Coronary artery (tissue), 2 donors: ENCODE measurements around the gene GPHN.

Experiments
- DNase-seq: peaks from one replicate; pipeline ENCODE4 v3.0.0-alpha.2; 2017; ENCODE audit warnings: low spot score
- H3K27ac ChIP-seq, 2 donors: fragments of 200-600 bp; sonication (generic); one replicate each; pipeline ENCODE4 v1.5.1; 2016 to 2019
- H3K4me3 ChIP-seq: fragments of 200-600 bp; sonication (generic); 2 replicates; pipeline ENCODE4 v1.5.1; 2016; ENCODE audit warnings: mild to moderate bottlenecking, moderate library complexity
- TF ChIP-seq, protein P1 (sequence below): fragments of 200-600 bp; sonication (generic); IDR thresholded peaks from one replicate; pipeline ENCODE4 v1.5.1; 2019; ENCODE audit warnings: antibody characterized with exemption

Gene GPHN

DNA sequence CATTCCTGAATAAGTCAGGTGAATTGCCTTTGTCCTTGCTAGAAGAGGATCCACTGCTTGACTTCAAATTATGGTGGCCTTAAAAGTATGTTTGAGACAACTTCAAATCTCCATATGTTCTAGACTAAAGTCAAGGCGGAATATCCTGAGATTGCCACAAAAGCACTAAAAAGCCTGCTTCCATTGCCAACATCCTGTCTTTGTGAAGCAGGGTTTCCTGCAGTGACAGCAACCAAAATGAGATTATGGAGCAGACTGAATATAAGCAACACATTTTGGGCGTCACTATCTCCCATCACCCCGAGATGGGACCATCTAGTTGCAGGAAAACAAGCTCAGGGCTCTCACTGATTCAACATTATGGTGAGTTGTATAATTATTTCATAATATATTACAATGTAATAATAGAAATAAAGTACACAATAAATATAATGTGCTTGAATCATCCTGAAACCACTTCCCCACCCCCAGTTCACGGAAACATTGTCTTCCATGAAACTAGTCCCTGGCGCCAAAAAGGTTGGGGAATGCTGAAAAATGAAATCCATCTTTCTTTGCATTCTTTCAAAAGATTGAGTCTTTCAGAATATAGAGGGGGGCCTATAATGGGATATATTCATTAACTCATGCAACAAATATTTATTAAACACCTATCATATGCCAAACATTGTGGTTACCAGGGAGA lies 143.7 kb downstream of the GPHN start:
- Histone ChIP-seq H3K27ac (no peak overlapping the region), H3K4me3 (no peak overlapping the region)
- DNase-seq = no peak
- TF ChIP-seq, protein P1, sequence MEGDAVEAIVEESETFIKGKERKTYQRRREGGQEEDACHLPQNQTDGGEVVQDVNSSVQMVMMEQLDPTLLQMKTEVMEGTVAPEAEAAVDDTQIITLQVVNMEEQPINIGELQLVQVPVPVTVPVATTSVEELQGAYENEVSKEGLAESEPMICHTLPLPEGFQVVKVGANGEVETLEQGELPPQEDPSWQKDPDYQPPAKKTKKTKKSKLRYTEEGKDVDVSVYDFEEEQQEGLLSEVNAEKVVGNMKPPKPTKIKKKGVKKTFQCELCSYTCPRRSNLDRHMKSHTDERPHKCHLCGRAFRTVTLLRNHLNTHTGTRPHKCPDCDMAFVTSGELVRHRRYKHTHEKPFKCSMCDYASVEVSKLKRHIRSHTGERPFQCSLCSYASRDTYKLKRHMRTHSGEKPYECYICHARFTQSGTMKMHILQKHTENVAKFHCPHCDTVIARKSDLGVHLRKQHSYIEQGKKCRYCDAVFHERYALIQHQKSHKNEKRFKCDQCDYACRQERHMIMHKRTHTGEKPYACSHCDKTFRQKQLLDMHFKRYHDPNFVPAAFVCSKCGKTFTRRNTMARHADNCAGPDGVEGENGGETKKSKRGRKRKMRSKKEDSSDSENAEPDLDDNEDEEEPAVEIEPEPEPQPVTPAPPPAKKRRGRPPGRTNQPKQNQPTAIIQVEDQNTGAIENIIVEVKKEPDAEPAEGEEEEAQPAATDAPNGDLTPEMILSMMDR = no peak

DNA sequence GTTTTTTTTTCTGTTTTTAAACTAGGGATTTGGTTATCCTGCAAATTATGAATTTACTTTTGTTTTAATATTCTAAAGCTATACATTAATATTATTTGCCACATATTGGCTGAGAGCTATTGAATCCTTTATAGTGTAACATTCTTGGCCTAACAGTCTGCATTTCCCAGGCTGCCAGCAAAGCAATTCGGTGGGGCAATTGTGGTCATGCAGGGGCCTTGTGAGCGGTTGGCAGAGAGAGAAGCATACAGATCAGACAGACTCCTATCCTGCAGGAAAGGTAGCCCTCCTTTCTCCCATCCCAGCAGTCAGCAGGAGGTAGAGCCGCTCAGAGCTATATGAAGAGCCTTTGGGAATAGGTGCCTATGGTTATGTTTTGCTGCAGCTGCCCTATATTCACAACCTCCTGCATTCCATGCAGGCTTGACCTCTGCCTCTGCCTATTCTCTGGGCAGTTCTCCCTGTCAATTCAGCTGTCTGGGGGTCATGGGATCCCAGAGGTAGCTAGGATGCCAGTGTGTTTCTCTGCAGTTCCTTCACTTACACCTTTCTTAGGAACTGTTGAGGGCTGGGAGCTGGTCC lies 144.7 kb downstream of the GPHN start:
- TF ChIP-seq, protein P1 = no peak
- no peak for DNase-seq
- no peak overlapping the region for H3K27ac ChIP-seq
- no peak overlapping the region for H3K4me3 ChIP-seq

DNA sequence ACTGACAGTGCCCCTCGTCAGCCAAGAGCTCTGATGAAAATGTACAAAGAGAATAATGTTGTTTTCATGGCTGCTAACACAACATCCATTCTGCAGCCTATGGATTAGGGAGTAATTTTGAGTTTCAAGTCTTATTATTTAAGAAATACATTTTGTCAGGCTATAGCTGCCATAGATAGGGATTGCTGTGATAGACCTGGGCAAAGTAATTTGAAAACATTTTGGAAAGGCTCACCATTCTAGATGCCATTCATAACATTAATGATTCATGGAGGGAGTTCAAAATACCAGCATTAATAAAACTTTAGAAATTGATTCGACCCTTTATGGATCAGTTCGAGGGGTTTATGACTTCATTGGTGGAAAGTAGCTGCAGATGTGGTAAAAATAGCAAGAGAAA lies 149.8 kb downstream of the GPHN start:
- H3K4me3 ChIP-seq = no peak overlapping the region

DNA sequence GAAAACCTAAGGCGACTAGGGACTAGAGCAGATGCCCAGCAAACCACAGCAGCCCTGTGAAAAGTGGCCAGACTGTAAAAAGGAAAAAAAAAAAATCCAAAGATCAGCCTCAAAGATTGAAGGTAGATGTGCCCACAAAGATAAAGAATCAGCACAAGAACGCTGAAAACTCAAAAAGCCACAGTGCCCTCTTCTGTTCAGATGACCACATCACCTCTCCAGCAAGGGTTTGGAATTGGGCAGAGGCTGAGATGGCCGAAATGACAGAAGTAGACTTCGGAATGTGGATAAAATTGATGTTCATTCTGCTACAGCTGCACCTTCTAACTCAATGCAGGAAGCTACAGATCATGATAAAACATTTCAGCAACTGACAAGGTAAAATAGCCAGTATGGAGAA lies 154.4 kb downstream of the GPHN start:
- Histone ChIP-seq H3K4me3 (no peak overlapping the region), H3K27ac (no peak overlapping the region)
- no peak for DNase-seq
- TF ChIP-seq, protein P1 = no peak

More for the DNA sequence above, 149.8 kb downstream of the GPHN start:
- TF ChIP-seq, protein P1 = no peak
- no peak overlapping the region for H3K27ac ChIP-seq
- no peak for DNase-seq

DNA sequence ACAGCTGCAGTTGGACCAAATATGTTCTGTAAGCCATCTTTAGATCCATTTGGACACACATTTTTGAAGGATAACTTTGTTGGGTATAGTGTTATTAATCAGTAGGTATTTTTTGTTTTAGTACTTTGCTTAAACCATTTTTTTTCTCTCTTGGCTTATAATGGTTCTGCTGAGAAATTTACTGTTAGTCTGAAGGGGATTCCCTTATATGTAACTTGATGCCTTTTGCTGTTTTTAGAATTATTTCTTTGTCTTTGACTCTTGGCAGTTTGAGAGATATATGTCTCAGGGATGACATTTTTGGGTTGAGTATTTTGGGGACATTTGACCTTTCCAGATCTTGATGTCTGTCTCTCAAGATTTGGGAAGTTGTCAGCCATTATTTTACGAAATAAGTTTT lies 169.8 kb downstream of the GPHN start:
- no peak overlapping the region for H3K27ac ChIP-seq
- TF ChIP-seq, protein P1 = no peak
- no peak overlapping the region for H3K4me3 ChIP-seq
- no peak for DNase-seq

DNA sequence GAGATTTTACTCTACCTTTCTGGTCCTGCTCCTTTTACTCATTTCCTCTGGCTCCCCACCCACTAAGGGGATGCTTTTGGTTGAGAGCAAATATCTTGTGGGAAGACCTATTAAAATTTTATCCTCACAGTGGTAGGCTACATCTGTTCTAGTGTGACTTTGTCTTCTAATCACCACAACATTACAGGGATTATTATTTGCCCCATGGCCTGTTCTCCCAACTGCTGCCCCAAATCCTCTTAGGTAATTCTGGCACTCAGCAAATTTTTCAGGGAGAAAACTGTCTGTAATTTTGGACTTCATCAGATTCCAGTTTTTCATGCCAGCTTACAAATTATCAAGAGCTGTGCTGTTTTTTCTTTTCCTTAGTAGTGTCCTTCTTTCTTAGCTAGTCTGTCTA lies 172.3 kb downstream of the GPHN start:
- Histone ChIP-seq H3K27ac (no peak overlapping the region), H3K4me3 (no peak overlapping the region)
- DNase-seq = no peak
- TF ChIP-seq, protein P1 = no peak

DNA sequence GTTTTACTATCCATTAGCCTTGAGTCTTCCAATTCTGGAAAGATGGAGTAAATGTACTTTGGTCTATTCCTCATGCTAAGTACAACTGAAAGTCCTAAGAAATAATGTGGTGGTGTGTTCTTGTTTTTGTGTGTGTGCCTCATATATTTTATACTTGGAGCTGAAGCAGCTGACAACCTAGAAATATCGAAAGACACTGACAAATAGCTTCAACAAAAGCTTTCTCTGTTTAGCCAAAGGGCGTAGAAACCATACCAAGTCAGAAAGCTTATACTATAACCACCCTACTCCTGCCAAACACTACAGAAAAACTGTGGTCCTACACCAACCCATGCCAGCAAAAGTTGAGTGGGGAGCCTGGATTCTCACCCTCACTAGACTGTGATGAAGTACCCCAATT lies 188.4 kb downstream of the GPHN start:
- Histone ChIP-seq H3K4me3 (no peak overlapping the region), H3K27ac (no peak overlapping the region)
- DNase-seq = no peak
- TF ChIP-seq, protein P1 = no peak
